GM21390 (cell line): Measurements from ENCODE around the gene SGMS1.
"Not testable (repeated sequence)": the region's sequence is repeated elsewhere in the genome, so short reads cannot be mapped to it uniquely, and the experiment has no call there.

Experiments
- ATAC-seq: cut with Tn5 transposase; IDR thresholded peaks from one replicate; pipeline ENCODE4 v1.9.1; 2021; ENCODE audit not compliant: unreplicated experiment

SGMS1 gene

GRCh38 chr10:50540069-50540825 is 83.5 kb downstream of the SGMS1 start:
- peak; percentile 54 for ATAC-seq

GRCh38 chr10:50538555-50539398 is 85.0 kb downstream of the SGMS1 start:
- ATAC-seq, result peak; percentile 35

- no peak for ATAC-seq
Observed at GRCh38 chr10:50536617-50537240, 87.0 kb downstream of the SGMS1 start.

- ATAC-seq, result not testable (repeated sequence)
Observed at GRCh38 chr10:50534748-50535376, 88.9 kb downstream of the SGMS1 start.

- ATAC-seq, result no peak
Observed at GRCh38 chr10:50533296-50533695, 90.5 kb downstream of the SGMS1 start.

GRCh38 chr10:50531388-50532077 is 92.2 kb downstream of the SGMS1 start:
- no peak for ATAC-seq

GRCh38 chr10:50529660-50530059 is 94.1 kb downstream of the SGMS1 start:
- ATAC-seq, result no peak

GRCh38 chr10:50528206-50528605 is 95.5 kb downstream of the SGMS1 start:
- no peak for ATAC-seq

- no peak for ATAC-seq
Observed at GRCh38 chr10:50527442-50528043, 96.2 kb downstream of the SGMS1 start.

GRCh38 chr10:50526185-50526584 is 97.6 kb downstream of the SGMS1 start:
- no peak for ATAC-seq

GRCh38 chr10:50523357-50523756 is 100.4 kb downstream of the SGMS1 start:
- ATAC-seq, result no peak

- no peak for ATAC-seq
Observed at GRCh38 chr10:50522908-50523307, 100.8 kb downstream of the SGMS1 start.

GRCh38 chr10:50520115-50520514 is 103.6 kb downstream of the SGMS1 start:
- no peak for ATAC-seq

GRCh38 chr10:50517626-50518025 is 106.1 kb downstream of the SGMS1 start:
- no peak for ATAC-seq

- ATAC-seq, result no peak
Observed at GRCh38 chr10:50516171-50516570, 107.6 kb downstream of the SGMS1 start.

GRCh38 chr10:50515420-50515819 is 108.3 kb downstream of the SGMS1 start:
- ATAC-seq, result no peak

GRCh38 chr10:50514995-50515394 is 108.8 kb downstream of the SGMS1 start:
- no peak for ATAC-seq

- no peak for ATAC-seq
Observed at GRCh38 chr10:50513956-50514355, 109.8 kb downstream of the SGMS1 start.

- peak; percentile 46 for ATAC-seq
Observed at GRCh38 chr10:50512743-50513416, 110.9 kb downstream of the SGMS1 start.

- peak; percentile 21 for ATAC-seq
Observed at GRCh38 chr10:50512214-50512595, 111.6 kb downstream of the SGMS1 start.
